Gastroesophageal sphincter (tissue), 3 donors: ENCODE data around the gene CELF2.

Experiments
- CTCF ChIP-seq, 4 experiments: fragments of 200-600 bp in 2 of 4; fragments of 450-650 bp in 2 of 4; sonication (generic) in 1 of 4; IDR thresholded peaks; one replicate each; pipeline ENCODE4 v1.5.1; 2017 to 2019; ENCODE audit warnings: antibody characterized with exemption in 4 of 4, mild to moderate bottlenecking in 2 of 4, moderate library complexity in 2 of 4
- EP300 ChIP-seq: sonication (generic); formaldehyde crosslinking; IDR thresholded peaks from one replicate; pipeline ENCODE4 v1.6.1; 2017; ENCODE audit warnings: antibody characterized with exemption, mild to moderate bottlenecking
- POLR2A ChIP-seq, 2 donors: fragments of 450-650 bp; IDR thresholded peaks; one replicate each; pipeline ENCODE4 v1.6.1; 2017; ENCODE audit warnings: antibody characterized with exemption in 2 of 2, mild to moderate bottlenecking in 2 of 2, moderate library complexity in 1 of 2

GRCh38 chr10:11013836-11014235 lies 3.8 kb upstream of the CELF2 start:
- TF ChIP-seq CTCF (IDR thresholded peaks at IDR 0.05) = no peak
- no peak for TF ChIP-seq POLR2A (IDR thresholded peaks at IDR 0.05)
- TF ChIP-seq EP300 = no peak
